Renal cortex interstitium (tissue), 11 donors: ENCODE measurements around the gene IL4R. TPM values are rescaled to one million over a fixed set of nuclear protein-coding genes. Genes with fewer than 3 reads are reported as not detected.

Experiments
- DNase-seq, 11 donors: peaks; one replicate each; pipeline ENCODE4 v3.0.0-alpha.2; 2013; ENCODE audit warnings: low read depth in 9 of 11, low spot score in 4 of 11; ENCODE audit errors: extremely low read depth in 1 of 11
- polyA plus RNA-seq, 3 donors: library from polyadenylated mRNA; unstranded; fragments of 120-200 nt; gene quantifications; one replicate each; pipeline ENCODE4 v1.2.1, GENCODE V29; 2013; ENCODE audit not compliant: insufficient read length in 3 of 3

IL4R gene
- polyA plus RNA-seq, 3 donors, result 15.5 to 25.4 (median 17.2) TPM

GRCh38 chr16:27365142-27366089 is 51.6 kb downstream of the IL4R start:
- no peak for DNase-seq

DNA sequence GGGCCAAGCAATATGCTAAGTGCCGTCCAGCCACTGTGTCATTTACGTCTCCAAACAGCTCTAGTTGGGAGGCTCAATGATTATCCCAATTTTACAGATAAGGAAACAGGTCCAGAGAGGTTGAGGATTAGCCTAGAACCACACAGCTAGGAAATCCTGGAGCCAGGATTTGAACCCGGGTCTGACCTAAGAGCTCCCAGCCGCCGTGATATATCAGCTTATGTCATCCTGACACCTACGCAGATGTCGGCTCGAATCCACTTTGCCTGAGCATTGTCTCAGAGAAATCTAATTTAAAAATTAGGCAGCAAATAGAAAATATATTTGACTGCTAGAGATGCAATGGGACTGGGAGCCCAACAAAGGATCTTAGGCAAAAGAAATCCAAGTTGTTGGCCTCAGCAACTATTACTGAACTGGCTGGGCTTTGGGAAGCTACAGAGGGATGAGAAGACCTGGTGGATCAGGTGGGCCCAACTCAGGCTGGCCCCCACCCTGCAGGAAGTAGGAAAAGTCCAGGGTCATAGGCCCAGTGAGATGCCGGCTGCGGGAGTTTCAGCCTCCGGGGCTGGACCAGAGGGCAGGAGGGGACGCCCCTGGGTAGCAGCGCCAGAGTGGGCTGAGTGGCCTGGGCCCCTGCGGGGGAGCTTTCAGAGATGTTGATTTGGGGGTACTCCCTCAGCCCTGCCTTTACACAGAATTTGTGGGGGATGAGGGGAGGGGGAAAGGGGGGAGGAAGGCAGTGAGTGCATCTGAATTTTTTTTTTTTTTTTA is 53.1 kb downstream of the IL4R start:
- no peak for DNase-seq

- peak in 10 of 11 donors; percentile 8 to 26 (median 22) for DNase-seq
Measured at GRCh38 chr16:27367461-27368357, 53.9 kb downstream of the IL4R start.

DNA sequence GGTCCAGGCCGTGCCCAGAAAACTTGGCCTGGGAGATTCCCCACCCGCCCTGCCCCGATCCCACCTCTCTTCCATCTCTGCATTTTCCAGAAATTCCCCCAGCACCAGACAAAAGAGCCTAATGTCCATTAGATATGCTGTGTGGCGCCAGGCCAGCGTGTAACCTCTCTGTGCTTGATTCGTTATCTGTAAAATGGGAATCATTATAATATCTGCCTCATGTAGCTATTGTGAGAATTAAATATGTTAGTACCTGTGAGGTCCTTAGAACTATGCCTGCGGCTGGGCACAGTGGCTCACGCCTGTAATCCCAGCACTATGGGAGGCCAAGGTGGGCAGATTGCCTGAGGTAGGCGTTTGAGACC is 54.6 kb downstream of the IL4R start:
- DNase-seq, result no peak

DNA sequence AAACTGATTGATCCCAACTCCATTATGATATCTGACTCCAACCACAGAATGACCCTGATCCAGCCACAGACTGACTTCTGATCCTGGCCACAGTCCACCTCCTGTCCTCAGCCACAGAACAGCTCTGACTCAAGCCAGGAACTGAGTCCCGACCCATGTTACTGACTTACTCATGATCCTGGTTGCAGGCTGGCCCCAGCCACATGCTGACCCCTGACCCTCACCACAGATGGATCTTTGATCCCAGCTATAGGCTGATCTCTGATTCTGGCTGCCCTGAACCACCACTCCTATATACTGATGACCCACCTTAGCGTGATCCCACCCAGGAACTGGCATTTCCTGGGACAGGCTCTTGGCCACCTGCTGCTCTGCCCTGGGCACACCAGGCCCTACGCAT is 56.0 kb downstream of the IL4R start:
- DNase-seq, result no peak

GRCh38 chr16:27370318-27370717 is 56.5 kb downstream of the IL4R start:
- DNase-seq, result no peak

GRCh38 chr16:27373312-27373711 is 59.5 kb downstream of the IL4R start:
- DNase-seq, result no peak

GRCh38 chr16:27374221-27374803 is 60.5 kb downstream of the IL4R start:
- no peak for DNase-seq

DNA sequence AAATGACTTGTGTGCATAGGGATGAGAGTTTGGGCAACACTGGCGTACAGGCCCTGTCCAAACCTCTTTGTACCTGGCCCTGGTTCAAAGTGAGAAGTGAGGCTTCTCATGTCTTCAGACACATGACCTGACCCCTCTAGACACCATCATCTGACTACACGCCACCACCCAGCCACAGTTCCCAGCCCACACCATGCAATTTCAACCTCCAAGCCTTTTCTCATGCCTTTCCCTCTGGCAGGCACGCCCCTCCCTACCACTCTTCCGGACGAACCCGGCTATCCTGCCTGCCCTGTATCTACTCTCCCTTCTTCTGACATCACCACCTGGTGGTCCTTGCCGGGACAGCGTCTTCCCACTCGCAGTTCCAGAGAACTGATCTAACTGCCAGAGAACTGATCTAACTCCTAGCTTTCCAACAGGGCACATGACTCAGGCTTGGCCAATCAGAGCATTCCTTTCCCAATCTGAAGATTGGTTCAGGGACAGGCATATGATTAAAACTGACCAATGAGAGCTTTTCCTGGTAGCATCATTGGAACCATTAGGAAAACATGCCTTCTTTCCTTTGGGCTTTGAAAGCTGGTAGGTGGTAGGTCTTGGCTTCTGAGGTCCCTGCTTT is 61.1 kb downstream of the IL4R start:
- DNase-seq, result peak in 10 of 11 donors; percentile 26 to 70 (median 40)

- DNase-seq, result no peak
Measured at GRCh38 chr16:27377666-27378485, 64.1 kb downstream of the IL4R start.

GRCh38 chr16:27378871-27379481 is 65.2 kb downstream of the IL4R start:
- DNase-seq, result no peak

GRCh38 chr16:27379919-27380318 is 66.1 kb downstream of the IL4R start:
- no peak for DNase-seq

DNA sequence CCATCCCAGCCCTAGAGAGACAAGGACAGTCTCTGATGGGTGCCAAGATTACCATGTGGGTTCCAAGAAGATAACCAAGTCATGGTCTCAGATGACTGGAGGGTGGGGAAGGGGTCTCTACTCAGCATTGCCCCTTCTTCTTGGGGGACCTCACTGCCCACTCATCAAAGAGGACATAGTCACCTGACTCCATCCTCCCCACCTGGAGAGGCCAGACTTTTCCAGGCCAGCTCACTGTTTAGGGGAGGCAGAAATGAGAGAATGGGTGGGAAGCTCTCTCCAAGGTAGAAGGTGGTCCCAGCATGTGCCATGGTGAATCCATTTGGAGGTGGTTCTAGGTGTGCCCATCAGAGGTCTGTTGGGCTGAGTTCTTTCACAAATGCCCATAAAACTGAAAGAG is 67.5 kb downstream of the IL4R start:
- no peak for DNase-seq

GRCh38 chr16:27381974-27382855 is 68.4 kb downstream of the IL4R start:
- DNase-seq, result no peak

- no peak for DNase-seq
Measured at GRCh38 chr16:27383556-27384243, 69.9 kb downstream of the IL4R start.

DNA sequence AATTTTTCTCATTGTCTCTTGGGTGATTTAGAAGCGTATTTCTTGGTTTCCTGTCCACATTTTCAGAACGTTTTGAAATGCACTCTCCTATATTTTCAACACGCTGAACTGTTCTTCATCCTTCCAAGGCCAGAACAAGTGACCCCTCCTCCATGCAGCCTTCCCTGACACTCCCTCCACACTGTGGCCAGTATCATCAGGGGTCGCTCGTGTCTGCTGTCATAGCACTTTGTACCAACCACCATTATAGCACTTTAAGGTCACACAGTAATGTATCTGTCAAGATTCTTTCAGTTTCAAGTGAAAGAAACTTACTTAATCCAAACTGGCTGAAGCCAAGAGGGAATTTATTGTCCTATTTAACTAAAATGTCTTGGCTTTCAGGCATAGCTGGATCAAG is 70.7 kb downstream of the IL4R start:
- DNase-seq, result no peak
